Left lung (tissue), 10 donors: ENCODE measurements around the gene FGF6. TPM values are rescaled to one million over a fixed set of nuclear protein-coding genes. Genes with fewer than 3 reads are reported as not detected.

Experiments used
- ATAC-seq: fragments of 200-7000 bp; cut with Tn5 transposase; one replicate; pipeline ENCODE4 v1.9.1; 2020; ENCODE audit warnings: moderate library complexity
- DNase-seq, 4 donors: peaks; one replicate each; pipeline ENCODE4 v3.0.0-alpha.2; 2013 to 2020
- H3K27ac ChIP-seq, 2 donors: fragments of 200-600 bp; sonication (generic) in 1 of 2; one replicate each; pipeline versions ENCODE4 v1.5.0 to v1.8.0; 2020 to 2021
- H3K27me3 ChIP-seq, 2 donors: fragments of 200-600 bp; sonication (generic) in 1 of 2; one replicate each; pipeline versions ENCODE4 v1.5.0 to v1.8.0; 2020 to 2021
- H3K36me3 ChIP-seq, 2 donors: fragments of 200-600 bp; sonication (generic) in 1 of 2; one replicate each; pipeline versions ENCODE4 v1.5.0 to v1.8.0; 2020 to 2021
- H3K4me1 ChIP-seq, 2 donors: fragments of 200-600 bp; one replicate each; pipeline ENCODE4 v1.8.0; 2021
- H3K4me3 ChIP-seq, 2 donors: fragments of 200-600 bp; sonication (generic) in 1 of 2; one replicate each; pipeline versions ENCODE4 v1.5.0 to v1.8.0; 2020 to 2021; ENCODE audit warnings: mild to moderate bottlenecking in 1 of 2
- H3K9me3 ChIP-seq, 2 donors: fragments of 200-600 bp; sonication (generic) in 1 of 2; one replicate each; pipeline versions ENCODE4 v1.5.0 to v1.8.0; 2020 to 2021
- intact Hi-C, 2 donors: fragments of 100-400 bp; cut with DNase I; formaldehyde crosslinking; loops; one replicate each; pipeline versions ENCODE4 v1.11.2 to v1.14.2; 2022
- polyA plus RNA-seq, 6 donors: library from polyadenylated mRNA; unstranded; fragments of 120-200 nt; gene quantifications; one replicate each; pipeline ENCODE4 v1.2.1, GENCODE V29; 2013; ENCODE audit not compliant: insufficient read length in 6 of 6
- total RNA-seq, 2 donors: library from RNA; stranded (reverse); fragmentation: NEBNext Ultra II Directional; extraction: Animal tissue kit (Norgen Biotek cat#: 25700); gene quantifications; one replicate each; pipeline ENCODE4 v1.2.1, GENCODE V29; 2021
- TF ChIP-seq, protein P1 (sequence below), 2 donors: fragments of 200-600 bp; sonication (generic) in 1 of 2; IDR thresholded peaks; one replicate each; pipeline versions ENCODE4 v1.5.0 to v1.8.0; 2021; ENCODE audit warnings: antibody characterized with exemption in 2 of 2
- donor health status: DM: no; HTN: yes; CAD: no.
- donor health status: DM: no; HTN: no; CAD: no.

Gene FGF6
- total and polyA plus RNA-seq, 8 donors = not detected

GRCh38 chr12:4486049-4486699, 40.6 kb upstream of the FGF6 start:
- intact Hi-C loops = no loop called here
- Histone ChIP-seq H3K27me3 (no peaks in the 10 kb centered on the region), H3K9me3 (no peaks in the 10 kb centered on the region), H3K4me1 (no peaks in the 10 kb centered on the region), H3K4me3 (no peak overlapping the region), H3K36me3 (peaks cover 0 to 46% of the 10 kb centered on the region in 2 donors), H3K27ac (no peak overlapping the region)
- DNase-seq = no peak
- ATAC-seq = no peak
- TF ChIP-seq, protein P1, sequence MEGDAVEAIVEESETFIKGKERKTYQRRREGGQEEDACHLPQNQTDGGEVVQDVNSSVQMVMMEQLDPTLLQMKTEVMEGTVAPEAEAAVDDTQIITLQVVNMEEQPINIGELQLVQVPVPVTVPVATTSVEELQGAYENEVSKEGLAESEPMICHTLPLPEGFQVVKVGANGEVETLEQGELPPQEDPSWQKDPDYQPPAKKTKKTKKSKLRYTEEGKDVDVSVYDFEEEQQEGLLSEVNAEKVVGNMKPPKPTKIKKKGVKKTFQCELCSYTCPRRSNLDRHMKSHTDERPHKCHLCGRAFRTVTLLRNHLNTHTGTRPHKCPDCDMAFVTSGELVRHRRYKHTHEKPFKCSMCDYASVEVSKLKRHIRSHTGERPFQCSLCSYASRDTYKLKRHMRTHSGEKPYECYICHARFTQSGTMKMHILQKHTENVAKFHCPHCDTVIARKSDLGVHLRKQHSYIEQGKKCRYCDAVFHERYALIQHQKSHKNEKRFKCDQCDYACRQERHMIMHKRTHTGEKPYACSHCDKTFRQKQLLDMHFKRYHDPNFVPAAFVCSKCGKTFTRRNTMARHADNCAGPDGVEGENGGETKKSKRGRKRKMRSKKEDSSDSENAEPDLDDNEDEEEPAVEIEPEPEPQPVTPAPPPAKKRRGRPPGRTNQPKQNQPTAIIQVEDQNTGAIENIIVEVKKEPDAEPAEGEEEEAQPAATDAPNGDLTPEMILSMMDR (IDR thresholded peaks at IDR 0.05) = no peak

- H3K4me1 ChIP-seq = no peaks in the 10 kb centered on the region
- DNase-seq (no peak), ATAC-seq (no peak)
- peaks cover 0 to 26% of the 10 kb centered on the region in 2 donors for H3K36me3 ChIP-seq
- intact Hi-C loops = no loop called here
- H3K9me3 ChIP-seq = peaks cover 2 to 7% of the 10 kb centered on the region in 2 donors
- no peak overlapping the region for H3K4me3 ChIP-seq
- no peaks in the 10 kb centered on the region for H3K27me3 ChIP-seq
- TF ChIP-seq, protein P1 (IDR thresholded peaks at IDR 0.05) = no peak
- H3K27ac ChIP-seq = no peak overlapping the region
Observed at GRCh38 chr12:4483885-4484823, 38.5 kb upstream of the FGF6 start.

- Histone ChIP-seq H3K9me3 (peaks cover 5 to 16% of the 10 kb centered on the region in 2 donors), H3K4me3 (no peak overlapping the region)
- TF ChIP-seq, protein P1 (IDR thresholded peaks at IDR 0.05) = no peak
Observed at GRCh38 chr12:4482936-4483335, 37.3 kb upstream of the FGF6 start.

GRCh38 chr12:4478933-4479332, 33.3 kb upstream of the FGF6 start:
- TF ChIP-seq, protein P1 (IDR thresholded peaks at IDR 0.05) = no peak
- H3K4me1 ChIP-seq = no peaks in the 10 kb centered on the region
- H3K4me3 ChIP-seq = no peak overlapping the region
- no peaks in the 10 kb centered on the region for H3K36me3 ChIP-seq
- peaks cover 0 to 7% of the 10 kb centered on the region in 2 donors for H3K27me3 ChIP-seq
- no peak for DNase-seq
- H3K27ac ChIP-seq = no peak overlapping the region
- intact Hi-C loops = no loop called here
- peaks cover 5 to 16% of the 10 kb centered on the region in 2 donors for H3K9me3 ChIP-seq
- no peak for ATAC-seq

More at GRCh38 chr12:4482936-4483335, 37.3 kb upstream of the FGF6 start:
- H3K4me1 ChIP-seq = no peaks in the 10 kb centered on the region
- no peak for ATAC-seq
- no peak overlapping the region for H3K27ac ChIP-seq
- no peaks in the 10 kb centered on the region for H3K27me3 ChIP-seq
- intact Hi-C loops = no loop called here
- H3K36me3 ChIP-seq = peaks cover 0 to 14% of the 10 kb centered on the region in 2 donors
- DNase-seq = no peak

DNA sequence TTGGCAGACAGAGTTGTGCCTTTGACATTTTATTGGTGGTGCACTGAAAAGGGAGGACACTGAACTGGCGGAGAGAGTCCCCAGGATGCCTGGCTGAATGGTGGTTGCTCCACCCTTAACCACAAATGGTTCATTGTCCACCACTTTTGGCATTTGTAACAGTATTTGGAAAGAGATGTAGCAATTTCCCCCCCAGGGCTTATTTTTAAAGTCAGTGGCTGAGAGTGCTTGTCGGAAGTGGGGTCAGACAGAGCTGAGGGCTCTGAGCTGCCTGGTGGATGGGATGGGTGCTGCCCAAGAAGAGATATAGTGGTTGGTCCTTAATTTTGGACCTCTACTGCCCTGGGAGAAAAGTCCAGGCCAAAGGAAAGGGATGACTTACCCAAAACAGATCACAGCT, 31.5 kb upstream of the FGF6 start:
- Histone ChIP-seq H3K27me3 (peaks cover 0 to 8% of the 10 kb centered on the region in 2 donors), H3K9me3 (peaks cover 5 to 16% of the 10 kb centered on the region in 2 donors), H3K27ac (no peak overlapping the region), H3K36me3 (no peaks in the 10 kb centered on the region), H3K4me1 (no peaks in the 10 kb centered on the region), H3K4me3 (no peak overlapping the region)
- DNase-seq (no peak), ATAC-seq (no peak)
- intact Hi-C loops = no loop called here
- TF ChIP-seq, protein P1 (IDR thresholded peaks at IDR 0.05) = no peak
